Measurements from ENCODE around the gene DLG2.

DLG2 gene

GRCh38 chr11:83642500-83642899, 1984.6 kb downstream of the DLG2 start:
- no peak for DNase-seq

- peak; percentile 63 for DNase-seq
Measured at GRCh38 chr11:83641511-83641910, 1985.6 kb downstream of the DLG2 start.

- no peak for DNase-seq
Measured at GRCh38 chr11:83639995-83640758, 1987.0 kb downstream of the DLG2 start.

GRCh38 chr11:83635166-83635565, 1992.0 kb downstream of the DLG2 start:
- DNase-seq, result no peak

- DNase-seq, result no peak
Measured at GRCh38 chr11:83630211-83630610, 1996.9 kb downstream of the DLG2 start.

GRCh38 chr11:83629775-83630174, 1997.4 kb downstream of the DLG2 start:
- no peak for DNase-seq

GRCh38 chr11:83628622-83629355, 1998.4 kb downstream of the DLG2 start:
- no peak for DNase-seq

GRCh38 chr11:83625336-83625735, 2001.8 kb downstream of the DLG2 start:
- DNase-seq, result no peak

GRCh38 chr11:83617671-83618070, 2009.5 kb downstream of the DLG2 start:
- DNase-seq, result no peak

- no peak for DNase-seq
Measured at GRCh38 chr11:83613767-83614121, 2013.4 kb downstream of the DLG2 start.

GRCh38 chr11:83612891-83613766, 2014.0 kb downstream of the DLG2 start:
- DNase-seq, result peak; percentile 55

GRCh38 chr11:83611600-83611999, 2015.5 kb downstream of the DLG2 start:
- DNase-seq, result no peak

- DNase-seq, result no peak
Measured at GRCh38 chr11:83611031-83611430, 2016.1 kb downstream of the DLG2 start.

GRCh38 chr11:83609191-83609590, 2018.0 kb downstream of the DLG2 start:
- no peak for DNase-seq

- DNase-seq, result no peak
Measured at GRCh38 chr11:83608571-83608970, 2018.6 kb downstream of the DLG2 start.

GRCh38 chr11:83601914-83602527, 2025.1 kb downstream of the DLG2 start:
- DNase-seq, result no peak

- no peak for DNase-seq
Measured at GRCh38 chr11:83601201-83601913, 2025.8 kb downstream of the DLG2 start.

- peak; percentile 87 for DNase-seq
Measured at GRCh38 chr11:83600661-83601060, 2026.5 kb downstream of the DLG2 start.

GRCh38 chr11:83599066-83599465, 2028.1 kb downstream of the DLG2 start:
- DNase-seq, result no peak

GRCh38 chr11:83587797-83588196, 2039.3 kb downstream of the DLG2 start:
- DNase-seq, result peak; percentile 58

- DNase-seq, result no peak
Measured at GRCh38 chr11:83583757-83584366, 2043.3 kb downstream of the DLG2 start.

- no peak for DNase-seq
Measured at GRCh38 chr11:83574519-83574918, 2052.6 kb downstream of the DLG2 start.

Data from islet precursor cell (in vitro differentiated cells).